ENCODE results near the gene SV2B. TPM values are rescaled to one million over a fixed set of nuclear protein-coding genes. Genes with fewer than 3 reads are reported as not detected.

The SV2B gene
- total RNA-seq, 1 experiment from 2014 or later = not detected

DNA sequence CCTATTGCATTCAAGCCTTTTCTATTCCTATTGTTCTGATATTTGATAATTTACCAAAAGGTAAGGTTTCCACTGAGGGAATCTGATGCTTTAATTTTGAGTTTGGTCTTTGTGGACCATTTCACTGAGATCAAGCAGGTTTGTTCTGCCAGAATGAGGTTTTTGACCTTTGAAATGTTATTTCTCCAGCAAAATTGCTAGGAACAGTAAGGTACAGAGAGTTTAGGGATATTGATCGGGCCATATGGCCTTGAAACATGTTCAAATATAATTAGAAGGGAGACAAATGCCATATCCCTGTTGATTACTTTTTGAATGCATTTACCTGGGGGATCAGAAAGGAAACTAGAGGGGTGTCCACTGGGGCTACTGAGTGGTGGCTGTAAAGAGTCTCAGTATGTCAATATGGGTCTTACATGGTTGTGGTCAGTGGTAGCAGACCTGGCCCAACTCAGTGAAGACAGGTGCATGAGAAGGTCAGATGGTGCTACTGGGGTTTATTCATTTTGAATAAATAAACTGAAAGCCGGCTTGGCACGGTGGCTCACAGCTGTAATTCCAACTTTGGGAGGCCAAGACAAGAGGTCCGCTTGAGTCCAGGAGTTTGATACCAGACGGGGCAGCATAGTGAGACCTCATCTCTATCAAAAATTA is 100.2 kb downstream of the SV2B start:
- Histone ChIP-seq H3K27me3 (ENCODE audit: insufficient read depth, low read length) (peaks cover 36% of the 10 kb centered on the region), H3K79me2 (ENCODE audit: insufficient read depth, low read length) (no peaks in the 10 kb centered on the region), H3K9me2 (ENCODE audit: insufficient read depth) (no peaks in the 10 kb centered on the region), H3K4me3 (replicated peaks in 1 of 2; ENCODE audit: low read depth in 1 of 2, low read length in 2 of 2) (no peak overlapping the region), H3K4me1 (ENCODE audit: control insufficient read depth in 1 of 2, insufficient read depth in 2 of 2, low read length in 2 of 2) (no peaks in the 10 kb centered on the region), H3K4me2 (ENCODE audit: low read length) (no peak overlapping the region), H3K9ac (ENCODE audit: low read length) (no peak overlapping the region), H3K36me3 (ENCODE audit: control insufficient read depth in 1 of 2, insufficient read depth in 2 of 2, low read length in 2 of 2) (no peaks in the 10 kb centered on the region), H4K20me1 (ENCODE audit: insufficient read depth) (no peaks in the 10 kb centered on the region), H2AFZ (ENCODE audit: low read depth, low read length, poor library complexity, severe bottlenecking) (no peak overlapping the region), H3K27ac (ENCODE audit: low read depth, low read length) (no peak overlapping the region), H3K9me3 (ENCODE audit: control insufficient read depth in 1 of 2, insufficient read depth in 1 of 2, low read depth in 1 of 2, low read length in 2 of 2) (no peaks in the 10 kb centered on the region)
- no peak for DNase-seq (ENCODE audit: low read depth, low spot score)
- intact Hi-C loops (cut with micrococcal nuclease) = no loop called here
- RAD21 ChIA-PET (ENCODE audit: low non-redundant PET in 1 of 2, low total read pairs in 2 of 2, uncharacterized antibody in 2 of 2, unreplicated experiment in 2 of 2) = no interaction called here
- CTCF ChIA-PET = no interaction called here
- POLR2A ChIA-PET = no interaction called here
- no peak for ATAC-seq
- no peak for TF ChIP-seq ZFX (IDR thresholded peaks at IDR 0.05)
- no peak for TF ChIP-seq FOSL1 (IDR thresholded peaks at IDR 0.05; ENCODE audit: low read depth)
- no peak for TF ChIP-seq CTCF (IDR thresholded peaks at IDR 0.05 in 2 of 3, conservative IDR thresholded peaks at IDR 0.05 in 1 of 3; ENCODE audit: borderline replicate concordance in 1 of 3, insufficient read depth in 1 of 3, low read depth in 2 of 3, low read length in 2 of 3)
- TF ChIP-seq ELF1 (IDR thresholded peaks at IDR 0.05; ENCODE audit: borderline replicate concordance, low read depth) = no peak
- TF ChIP-seq, protein P1, sequence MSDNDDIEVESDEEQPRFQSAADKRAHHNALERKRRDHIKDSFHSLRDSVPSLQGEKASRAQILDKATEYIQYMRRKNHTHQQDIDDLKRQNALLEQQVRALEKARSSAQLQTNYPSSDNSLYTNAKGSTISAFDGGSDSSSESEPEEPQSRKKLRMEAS (IDR thresholded peaks at IDR 0.05) = no peak
- TF ChIP-seq EZH2 (IDR thresholded peaks at IDR 0.05) = no peak
- TF ChIP-seq EGR1 (IDR thresholded peaks at IDR 0.05; ENCODE audit: low read depth) = no peak
- TF ChIP-seq ZNF274 (IDR thresholded peaks at IDR 0.05; ENCODE audit: low read depth, low read length) = no peak
- no peak for TF ChIP-seq CBX3 (IDR thresholded peaks at IDR 0.05; ENCODE audit: low read depth)
- no peak for TF ChIP-seq EZH2phosphoT487 (IDR thresholded peaks at IDR 0.05; ENCODE audit: borderline replicate concordance)
- BruUV-seq (replicated peaks) = no TSS peak
